ENCODE data around the gene RICTOR. TPM values are rescaled to one million over a fixed set of nuclear protein-coding genes. Genes with fewer than 3 reads are reported as not detected.

The RICTOR gene
- total and polyA plus RNA-seq, 4 experiments from 2014 or later = 6.7 to 94.9 (median 51.8) TPM

DNA sequence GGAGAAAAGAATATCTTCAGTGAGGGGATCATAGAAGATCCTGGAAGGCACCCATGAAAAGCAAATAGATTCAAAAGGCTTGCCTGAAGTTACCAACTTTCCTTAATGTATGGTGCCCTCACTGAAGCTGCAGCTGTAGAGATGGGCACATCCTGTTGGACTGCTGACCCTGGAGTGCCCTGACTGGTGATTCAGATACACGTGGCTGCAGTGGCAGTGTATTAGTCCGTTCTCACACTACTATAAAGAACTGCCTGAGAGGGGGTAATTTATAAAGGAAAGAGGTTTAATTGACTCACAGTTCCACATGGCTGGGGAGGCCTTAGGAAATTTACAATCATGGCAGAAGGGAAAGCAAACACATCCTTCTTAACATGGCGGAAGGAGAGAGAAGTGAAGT, 148.1 kb downstream of the RICTOR start:
- Mint-ChIP-seq H3K36me3 (no peaks in the 10 kb centered on the region), H3K27me3 (peaks cover 14 to 20% of the 10 kb centered on the region in 2 donors), H3K4me1 (no peaks in the 10 kb centered on the region), H3K9me3 (peaks cover 0 to 2% (median 0%) of the 10 kb centered on the region in 8 donors), H3K4me3 (no peak overlapping the region), H3K27ac (no peak overlapping the region)
- intact Hi-C loops (cut with micrococcal nuclease) = no loop called here
- Histone ChIP-seq H3K9me3 (ENCODE audit: control insufficient read depth in 1 of 2, low read length in 2 of 2) (no peaks in the 10 kb centered on the region), H3K27ac (ENCODE audit: low read depth, low read length) (no peak overlapping the region), H3K4me1 (ENCODE audit: insufficient read depth, low read length) (no peaks in the 10 kb centered on the region), H3K4me3 (ENCODE audit: low read length in 2 of 2) (no peak overlapping the region), H3K27me3 (ENCODE audit: insufficient read depth, low read length) (no peaks in the 10 kb centered on the region), H3K36me3 (ENCODE audit: insufficient read depth, low read length) (no peaks in the 10 kb centered on the region)
- no peak for DNase-seq
- ChIA-PET POLR2A (ENCODE audit: partially characterized antibody) (no interaction called here), CTCF (ENCODE audit: partially characterized antibody) (interaction anchor here (1.6 kb wide), 1 partner anchor 484 kb away, joined by 9 read pairs; no protein-coding TSS in a partner anchor)

GRCh38 chr5:38925154-38925925, 148.9 kb downstream of the RICTOR start:
- Histone ChIP-seq H3K4me3 (ENCODE audit: low read length in 2 of 2) (no peak overlapping the region), H3K4me1 (ENCODE audit: insufficient read depth, low read length) (no peaks in the 10 kb centered on the region), H3K27ac (ENCODE audit: low read depth, low read length) (no peak overlapping the region), H3K27me3 (ENCODE audit: insufficient read depth, low read length) (no peaks in the 10 kb centered on the region), H3K9me3 (ENCODE audit: control insufficient read depth in 1 of 2, low read length in 2 of 2) (no peaks in the 10 kb centered on the region), H3K36me3 (ENCODE audit: insufficient read depth, low read length) (no peaks in the 10 kb centered on the region)
- DNase-seq = no peak
- H3K27me3 Mint-ChIP-seq = peaks cover 14 to 20% of the 10 kb centered on the region in 2 donors
- peaks cover 0 to 2% (median 0%) of the 10 kb centered on the region in 8 donors for H3K9me3 Mint-ChIP-seq
- H3K27ac Mint-ChIP-seq = no peak overlapping the region
- intact Hi-C loops (cut with micrococcal nuclease) = no loop called here
- H3K36me3 Mint-ChIP-seq = no peaks in the 10 kb centered on the region
- ChIA-PET CTCF (ENCODE audit: partially characterized antibody) (interaction anchor here (1.0 kb wide), 1 partner anchor 505 kb away, joined by 3 read pairs; no protein-coding TSS in a partner anchor), POLR2A (ENCODE audit: partially characterized antibody) (no interaction called here)
- no peak overlapping the region for H3K4me3 Mint-ChIP-seq
- no peaks in the 10 kb centered on the region for H3K4me1 Mint-ChIP-seq

- Mint-ChIP-seq H3K9me3 (peaks cover 0 to 2% (median 0%) of the 10 kb centered on the region in 8 donors), H3K4me3 (no peak overlapping the region), H3K27me3 (peaks cover 14 to 22% of the 10 kb centered on the region in 2 donors), H3K4me1 (no peaks in the 10 kb centered on the region), H3K36me3 (no peaks in the 10 kb centered on the region), H3K27ac (no peak overlapping the region)
- Histone ChIP-seq H3K4me1 (ENCODE audit: insufficient read depth, low read length) (no peaks in the 10 kb centered on the region), H3K27me3 (ENCODE audit: insufficient read depth, low read length) (no peaks in the 10 kb centered on the region), H3K36me3 (ENCODE audit: insufficient read depth, low read length) (no peaks in the 10 kb centered on the region), H3K9me3 (ENCODE audit: control insufficient read depth in 1 of 2, low read length in 2 of 2) (no peaks in the 10 kb centered on the region), H3K4me3 (ENCODE audit: low read length in 2 of 2) (no peak overlapping the region), H3K27ac (ENCODE audit: low read depth, low read length) (no peak overlapping the region)
- intact Hi-C loops (cut with micrococcal nuclease) = loop anchor here (5.0 kb wide), 1 partner anchor 542 kb away; no protein-coding TSS in a partner anchor
- ChIA-PET CTCF (ENCODE audit: partially characterized antibody) (interaction anchor here (1.3 to 5.3 kb wide), 2 partner anchors 12 to 483 kb away, joined by 5 to 65 read pairs; no protein-coding TSS in a partner anchor), POLR2A (ENCODE audit: partially characterized antibody) (no interaction called here)
- DNase-seq = no peak
Observed at GRCh38 chr5:38923661-38924451, 150.3 kb downstream of the RICTOR start.

- H3K9me3 Mint-ChIP-seq = peaks cover 0 to 2% (median 0%) of the 10 kb centered on the region in 8 donors
- H3K27ac Mint-ChIP-seq = no peak overlapping the region
- DNase-seq = peak in 4 of 5 donors; percentile 19 to 35 (median 25)
- no peaks in the 10 kb centered on the region for H3K36me3 ChIP-seq (ENCODE audit: insufficient read depth, low read length)
- ChIA-PET POLR2A (ENCODE audit: partially characterized antibody) (no interaction called here), CTCF (ENCODE audit: partially characterized antibody) (interaction anchor here (1.5 to 5.3 kb wide), 3 partner anchors 11 to 481 kb away, joined by 4 to 65 read pairs (median 7); no protein-coding TSS in a partner anchor)
- H3K4me3 ChIP-seq (ENCODE audit: low read length in 2 of 2) = no peak overlapping the region
- no peak overlapping the region for H3K4me3 Mint-ChIP-seq
- H3K36me3 Mint-ChIP-seq = no peaks in the 10 kb centered on the region
- H3K27ac ChIP-seq (ENCODE audit: low read depth, low read length) = no peak overlapping the region
- peaks cover 10 to 22% of the 10 kb centered on the region in 2 donors for H3K27me3 Mint-ChIP-seq
- no peaks in the 10 kb centered on the region for H3K9me3 ChIP-seq (ENCODE audit: control insufficient read depth in 1 of 2, low read length in 2 of 2)
- H3K4me1 ChIP-seq (ENCODE audit: insufficient read depth, low read length) = no peaks in the 10 kb centered on the region
- H3K27me3 ChIP-seq (ENCODE audit: insufficient read depth, low read length) = no peaks in the 10 kb centered on the region
- no peaks in the 10 kb centered on the region for H3K4me1 Mint-ChIP-seq
- intact Hi-C loops (cut with micrococcal nuclease) = loop anchor here (5.0 kb wide), 1 partner anchor 540 kb away; no protein-coding TSS in a partner anchor
Observed at GRCh38 chr5:38922199-38922598, 152.0 kb downstream of the RICTOR start.

GRCh38 chr5:38921174-38921573, 153.0 kb downstream of the RICTOR start:
- H3K36me3 ChIP-seq (ENCODE audit: insufficient read depth, low read length) = no peaks in the 10 kb centered on the region
- H3K27ac Mint-ChIP-seq = no peak overlapping the region
- ChIA-PET POLR2A (ENCODE audit: partially characterized antibody) (no interaction called here), CTCF (ENCODE audit: partially characterized antibody) (interaction anchor here (1.5 to 5.3 kb wide), 2 partner anchors 28 to 480 kb away, joined by 4 to 65 read pairs; no protein-coding TSS in a partner anchor)
- no peak overlapping the region for H3K4me3 Mint-ChIP-seq
- H3K4me1 Mint-ChIP-seq = no peaks in the 10 kb centered on the region
- no peak for DNase-seq
- no peaks in the 10 kb centered on the region for H3K36me3 Mint-ChIP-seq
- H3K4me3 ChIP-seq (ENCODE audit: low read length in 2 of 2) = no peak overlapping the region
- peaks cover 7 to 20% of the 10 kb centered on the region in 2 donors for H3K27me3 Mint-ChIP-seq
- no peaks in the 10 kb centered on the region for H3K9me3 ChIP-seq (ENCODE audit: control insufficient read depth in 1 of 2, low read length in 2 of 2)
- intact Hi-C loops (cut with micrococcal nuclease) = loop anchor here (5.0 kb wide), 1 partner anchor 539 kb away; no protein-coding TSS in a partner anchor
- H3K27ac ChIP-seq (ENCODE audit: low read depth, low read length) = no peak overlapping the region
- no peaks in the 10 kb centered on the region for H3K27me3 ChIP-seq (ENCODE audit: insufficient read depth, low read length)
- H3K9me3 Mint-ChIP-seq = no peaks in the 10 kb centered on the region
- H3K4me1 ChIP-seq (ENCODE audit: insufficient read depth, low read length) = no peaks in the 10 kb centered on the region

DNA sequence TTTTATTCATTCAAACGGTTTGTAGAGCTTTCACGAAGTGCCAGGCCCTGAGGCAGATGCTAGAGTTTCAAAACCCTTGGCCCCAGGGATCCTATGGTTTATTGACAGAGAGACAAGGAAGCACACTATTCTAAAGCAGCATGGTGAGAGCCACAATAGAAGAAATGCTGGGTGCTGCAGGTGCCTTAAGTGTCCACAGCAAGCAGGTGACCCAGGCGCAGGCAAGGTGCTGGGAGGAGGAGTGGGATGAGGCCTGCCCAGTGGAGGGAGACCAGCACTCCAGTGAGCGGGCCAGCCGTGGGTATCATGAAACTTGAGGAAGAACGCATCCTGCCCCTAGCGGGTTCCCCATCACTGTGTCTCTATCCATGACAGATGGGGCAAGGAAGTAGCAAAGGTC, 157.4 kb downstream of the RICTOR start:
- intact Hi-C loops (cut with micrococcal nuclease) = no loop called here
- Mint-ChIP-seq H3K27ac (no peak overlapping the region), H3K9me3 (no peaks in the 10 kb centered on the region), H3K27me3 (peaks cover 0 to 6% of the 10 kb centered on the region in 2 donors), H3K4me1 (no peaks in the 10 kb centered on the region), H3K36me3 (no peaks in the 10 kb centered on the region), H3K4me3 (no peak overlapping the region)
- no peaks in the 10 kb centered on the region for H3K27me3 ChIP-seq (ENCODE audit: insufficient read depth, low read length)
- ChIA-PET CTCF (ENCODE audit: partially characterized antibody) (interaction anchor here (2.1 kb wide), 1 partner anchor 475 kb away, joined by 6 read pairs; no protein-coding TSS in a partner anchor), POLR2A (ENCODE audit: partially characterized antibody) (no interaction called here)
- H3K4me3 ChIP-seq (ENCODE audit: low read length in 2 of 2) = no peak overlapping the region
- no peaks in the 10 kb centered on the region for H3K9me3 ChIP-seq (ENCODE audit: control insufficient read depth in 1 of 2, low read length in 2 of 2)
- H3K36me3 ChIP-seq (ENCODE audit: insufficient read depth, low read length) = no peaks in the 10 kb centered on the region
- DNase-seq = no peak
- no peaks in the 10 kb centered on the region for H3K4me1 ChIP-seq (ENCODE audit: insufficient read depth, low read length)
- no peak overlapping the region for H3K27ac ChIP-seq (ENCODE audit: low read depth, low read length)

DNA sequence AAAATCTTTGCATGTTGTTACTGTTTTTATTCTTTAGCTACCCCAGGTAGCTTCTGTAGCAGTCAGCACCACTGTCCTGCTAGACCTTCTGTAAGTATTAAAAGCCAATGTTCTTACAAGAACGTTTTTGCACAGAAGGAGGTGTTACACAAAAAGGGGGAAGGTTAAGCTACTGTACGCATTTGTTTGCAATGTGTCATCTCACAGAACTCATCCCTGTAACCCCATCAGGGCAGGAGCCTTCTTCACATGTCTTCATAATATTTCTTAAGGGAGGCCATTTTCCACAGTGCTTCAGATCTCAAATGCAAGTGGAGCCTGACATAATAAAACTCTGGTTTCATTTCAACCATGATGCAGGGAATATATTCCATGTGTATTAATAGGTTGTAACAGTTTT, 160.5 kb downstream of the RICTOR start:
- H3K27me3 Mint-ChIP-seq = peaks cover 5 to 19% of the 10 kb centered on the region in 2 donors
- Histone ChIP-seq H3K27me3 (ENCODE audit: insufficient read depth, low read length) (peaks cover under 1% of the 10 kb centered on the region), H3K27ac (ENCODE audit: low read depth, low read length) (no peak overlapping the region), H3K4me1 (ENCODE audit: insufficient read depth, low read length) (no peaks in the 10 kb centered on the region), H3K4me3 (ENCODE audit: low read length in 2 of 2) (no peak overlapping the region), H3K36me3 (ENCODE audit: insufficient read depth, low read length) (no peaks in the 10 kb centered on the region), H3K9me3 (ENCODE audit: control insufficient read depth in 1 of 2, low read length in 2 of 2) (no peaks in the 10 kb centered on the region)
- CTCF ChIA-PET (ENCODE audit: partially characterized antibody) = no interaction called here
- H3K4me1 Mint-ChIP-seq = no peaks in the 10 kb centered on the region
- POLR2A ChIA-PET (ENCODE audit: partially characterized antibody) = no interaction called here
- peaks cover 4 to 14% (median 8%) of the 10 kb centered on the region in 8 donors for H3K9me3 Mint-ChIP-seq
- DNase-seq = no peak
- H3K27ac Mint-ChIP-seq = no peak overlapping the region
- intact Hi-C loops (cut with micrococcal nuclease) = no loop called here
- no peak overlapping the region for H3K4me3 Mint-ChIP-seq
- H3K36me3 Mint-ChIP-seq = no peaks in the 10 kb centered on the region

Measured in CD4-positive, alpha-beta memory T cell (primary cell).